CD4-positive, CD25-positive, alpha-beta regulatory T cell (primary cell): ENCODE results near the gene TRPV2. TPM values are rescaled to one million over a fixed set of nuclear protein-coding genes. Genes with fewer than 3 reads are reported as not detected.
A peak's percentile ranks its signal among the peaks of the same experiment; 100 is the strongest.

ENCODE experiments used
- ATAC-seq, 2 donors: fragments of 150-1000 bp; cut with Tn5 transposase; one replicate each; pipeline ENCODE4 v1.10.0; 2021; ENCODE audit warnings: low read depth in 2 of 2, moderate number of reproducible peaks in 2 of 2, moderate library complexity in 1 of 2
- DNase-seq, 3 donors: peaks; one replicate each; pipeline versions ENCODE4 v3.0.0 to v3.0.0-alpha.2; 2012 to 2022; ENCODE audit warnings: mixed read lengths in 1 of 3
- H3K27ac ChIP-seq: one replicate; pipeline ENCODE4 v1.7.0; 2013; ENCODE audit warnings: mild to moderate bottlenecking, low read length; ENCODE audit not compliant: insufficient read depth, poor library complexity, severe bottlenecking
- H3K27me3 ChIP-seq: one replicate; pipeline ENCODE4 v1.7.0; 2013; ENCODE audit warnings: low read length; ENCODE audit not compliant: control insufficient read depth, insufficient read depth
- H3K36me3 ChIP-seq: one replicate; pipeline ENCODE4 v1.7.0; 2013; ENCODE audit warnings: mild to moderate bottlenecking, low read length, moderate library complexity; ENCODE audit not compliant: control insufficient read depth, insufficient read depth
- H3K4me1 ChIP-seq: 2 replicates; pipeline ENCODE4 v1.7.0; 2013; ENCODE audit warnings: mild to moderate bottlenecking, low read length; ENCODE audit not compliant: insufficient read depth, control insufficient read depth, poor library complexity, severe bottlenecking
- H3K4me3 ChIP-seq: one replicate; pipeline ENCODE4 v1.7.0; 2013; ENCODE audit warnings: low read depth, mild to moderate bottlenecking, low read length, moderate library complexity
- H3K9me3 ChIP-seq, 2 experiments: 1 replicate in 1 of 2; 2 replicates in 1 of 2; pipeline ENCODE4 v1.7.0; 2013; ENCODE audit warnings: low read length in 2 of 2, mild to moderate bottlenecking in 1 of 2, moderate library complexity in 1 of 2; ENCODE audit not compliant: control insufficient read depth in 2 of 2
- H3K27ac Mint-ChIP-seq, 3 donors: one replicate each; pipeline ENCODE4 v1.8.0; 2020 to 2022; ENCODE audit warnings: mild to moderate bottlenecking in 3 of 3, mixed read lengths in 3 of 3, moderate library complexity in 2 of 3
- H3K27me3 Mint-ChIP-seq: one replicate; pipeline ENCODE4 v1.8.0; 2022; ENCODE audit warnings: mild to moderate bottlenecking, mixed read lengths
- H3K36me3 Mint-ChIP-seq: one replicate; pipeline ENCODE4 v1.8.0; 2020; ENCODE audit warnings: mixed read lengths
- H3K4me1 Mint-ChIP-seq, 4 donors: one replicate each; pipeline ENCODE4 v1.8.0; 2020 to 2022; ENCODE audit warnings: mixed read lengths in 4 of 4, mild to moderate bottlenecking in 1 of 4
- H3K4me3 Mint-ChIP-seq, 4 donors: one replicate each; pipeline ENCODE4 v1.8.0; 2020 to 2022; ENCODE audit warnings: mild to moderate bottlenecking in 4 of 4, mixed read lengths in 4 of 4, moderate library complexity in 3 of 4
- H3K9me3 Mint-ChIP-seq, 7 donors: one replicate each; pipeline ENCODE4 v1.8.0; 2020 to 2022; ENCODE audit warnings: mixed read lengths in 7 of 7, mild to moderate bottlenecking in 3 of 7, moderate library complexity in 2 of 7
- polyA plus RNA-seq, 4 donors: library from polyadenylated mRNA; unstranded; fragments of 300-500 nt; fragmentation: Illumina TruSeq; gene quantifications; one replicate each; pipeline ENCODE4 v1.2.3, GENCODE V29; 2021
- total RNA-seq: library from RNA; stranded (reverse); gene quantifications from one replicate; pipeline ENCODE4 v1.2.3, GENCODE V29; 2022

Gene TRPV2
- total and polyA plus RNA-seq, 5 donors from 2014 or later: 99.4 to 142 (median 125) TPM

GRCh38 chr17:16453493-16453851 lies 38.1 kb downstream of the TRPV2 start:
- Mint-ChIP-seq H3K9me3 (no peaks in the 10 kb centered on the region), H3K27ac (peak overlapping the region in 2 of 3 donors; percentile 75 to 80), H3K4me3 (peak overlapping the region in 2 of 4 donors; percentile 11 to 15), H3K4me1 (peaks cover 0 to 11% (median 7%) of the 10 kb centered on the region in 4 donors), H3K36me3 (peaks cover 8% of the 10 kb centered on the region), H3K27me3 (no peaks in the 10 kb centered on the region)
- DNase-seq (no peak), ATAC-seq (no peak)
- Histone ChIP-seq H3K4me3 (no peak overlapping the region), H3K27ac (no peak overlapping the region), H3K27me3 (no peaks in the 10 kb centered on the region), H3K36me3 (peaks cover 7% of the 10 kb centered on the region), H3K4me1 (no peaks in the 10 kb centered on the region), H3K9me3 (no peaks in the 10 kb centered on the region)

GRCh38 chr17:16455997-16456741 lies 40.8 kb downstream of the TRPV2 start:
- Histone ChIP-seq H3K9me3 (no peaks in the 10 kb centered on the region), H3K4me3 (no peak overlapping the region), H3K27ac (no peak overlapping the region), H3K4me1 (no peaks in the 10 kb centered on the region), H3K36me3 (no peaks in the 10 kb centered on the region), H3K27me3 (no peaks in the 10 kb centered on the region)
- Mint-ChIP-seq H3K27me3 (no peaks in the 10 kb centered on the region), H3K27ac (peak overlapping the region in 1 of 3 donors; percentile 85), H3K9me3 (peaks cover 0 to 2% (median 0%) of the 10 kb centered on the region in 7 donors), H3K36me3 (no peaks in the 10 kb centered on the region), H3K4me3 (no peak overlapping the region), H3K4me1 (peaks cover 0 to 16% (median 3%) of the 10 kb centered on the region in 4 donors)
- ATAC-seq (no peak), DNase-seq (no peak)

- H3K4me1 Mint-ChIP-seq: peaks cover 0 to 16% (median 3%) of the 10 kb centered on the region in 4 donors
- no peaks in the 10 kb centered on the region for H3K36me3 Mint-ChIP-seq
- Histone ChIP-seq H3K9me3 (no peaks in the 10 kb centered on the region), H3K27ac (no peak overlapping the region), H3K4me3 (no peak overlapping the region), H3K27me3 (no peaks in the 10 kb centered on the region), H3K36me3 (no peaks in the 10 kb centered on the region), H3K4me1 (no peaks in the 10 kb centered on the region)
- ATAC-seq: no peak
- DNase-seq: no peak
- peaks cover 0 to 2% (median 0%) of the 10 kb centered on the region in 7 donors for H3K9me3 Mint-ChIP-seq
- no peak overlapping the region for H3K4me3 Mint-ChIP-seq
- H3K27ac Mint-ChIP-seq: peak overlapping the region in 1 of 3 donors; percentile 85
- no peaks in the 10 kb centered on the region for H3K27me3 Mint-ChIP-seq
Observed at GRCh38 chr17:16456742-16457316, 41.5 kb downstream of the TRPV2 start.

GRCh38 chr17:16459271-16459670 lies 43.9 kb downstream of the TRPV2 start:
- Mint-ChIP-seq H3K4me3 (no peak overlapping the region), H3K4me1 (peaks cover 0 to 10% (median 1%) of the 10 kb centered on the region in 4 donors), H3K27ac (peak overlapping the region in 2 of 3 donors; percentile 37 to 81), H3K36me3 (no peaks in the 10 kb centered on the region), H3K9me3 (peaks cover 0 to 2% (median 0%) of the 10 kb centered on the region in 7 donors), H3K27me3 (no peaks in the 10 kb centered on the region)
- ATAC-seq (no peak), DNase-seq (no peak)
- H3K4me1 ChIP-seq: no peaks in the 10 kb centered on the region
- H3K36me3 ChIP-seq: no peaks in the 10 kb centered on the region
- H3K9me3 ChIP-seq: no peaks in the 10 kb centered on the region
- H3K4me3 ChIP-seq: no peak overlapping the region
- no peak overlapping the region for H3K27ac ChIP-seq
- no peaks in the 10 kb centered on the region for H3K27me3 ChIP-seq

- no peak overlapping the region for H3K4me3 Mint-ChIP-seq
- Histone ChIP-seq H3K27me3 (no peaks in the 10 kb centered on the region), H3K4me3 (no peak overlapping the region), H3K4me1 (no peaks in the 10 kb centered on the region), H3K9me3 (no peaks in the 10 kb centered on the region), H3K27ac (no peak overlapping the region), H3K36me3 (no peaks in the 10 kb centered on the region)
- no peak for DNase-seq
- no peaks in the 10 kb centered on the region for H3K27me3 Mint-ChIP-seq
- H3K4me1 Mint-ChIP-seq: peaks cover 0 to 10% (median 1%) of the 10 kb centered on the region in 4 donors
- ATAC-seq: no peak
- H3K9me3 Mint-ChIP-seq: peaks cover 0 to 2% (median 0%) of the 10 kb centered on the region in 7 donors
- peak overlapping the region in 1 of 3 donors; percentile 81 for H3K27ac Mint-ChIP-seq
- H3K36me3 Mint-ChIP-seq: no peaks in the 10 kb centered on the region
Observed at GRCh38 chr17:16459855-16460550, 44.6 kb downstream of the TRPV2 start.

- Mint-ChIP-seq H3K27me3 (no peaks in the 10 kb centered on the region), H3K9me3 (peaks cover 0 to 2% (median 0%) of the 10 kb centered on the region in 7 donors), H3K36me3 (no peaks in the 10 kb centered on the region), H3K27ac (no peak overlapping the region), H3K4me1 (peaks cover 0 to 5% (median 1%) of the 10 kb centered on the region in 4 donors), H3K4me3 (no peak overlapping the region)
- Histone ChIP-seq H3K27me3 (no peaks in the 10 kb centered on the region), H3K36me3 (no peaks in the 10 kb centered on the region), H3K4me3 (no peak overlapping the region), H3K27ac (no peak overlapping the region), H3K4me1 (no peaks in the 10 kb centered on the region), H3K9me3 (no peaks in the 10 kb centered on the region)
- ATAC-seq: no peak
- DNase-seq: no peak
Observed at GRCh38 chr17:16460796-16461605, 45.6 kb downstream of the TRPV2 start.

GRCh38 chr17:16461606-16461866 lies 46.2 kb downstream of the TRPV2 start:
- Mint-ChIP-seq H3K9me3 (peaks cover 0 to 2% (median 0%) of the 10 kb centered on the region in 7 donors), H3K27me3 (no peaks in the 10 kb centered on the region), H3K4me3 (no peak overlapping the region), H3K27ac (no peak overlapping the region), H3K4me1 (peaks cover 0 to 5% (median 1%) of the 10 kb centered on the region in 4 donors), H3K36me3 (no peaks in the 10 kb centered on the region)
- ATAC-seq (no peak), DNase-seq (no peak)
- Histone ChIP-seq H3K27me3 (no peaks in the 10 kb centered on the region), H3K9me3 (no peaks in the 10 kb centered on the region), H3K36me3 (no peaks in the 10 kb centered on the region), H3K27ac (no peak overlapping the region), H3K4me3 (no peak overlapping the region), H3K4me1 (no peaks in the 10 kb centered on the region)
